ENCODE measurements around the gene HPF1.
"Not testable (repeated sequence)": the region's sequence is repeated elsewhere in the genome, so short reads cannot be mapped to it uniquely, and the experiment has no call there.

The HPF1 gene

GRCh38 chr4:169741569-169741968 lies 16.2 kb downstream of the HPF1 start:
- no peak for DNase-seq (ENCODE audit: low read depth in 2 of 2)

- DNase-seq (ENCODE audit: low read depth in 2 of 2) = not testable (repeated sequence)
These were observed 19.1 kb downstream of the HPF1 start for GRCh38 chr4:169738604-169739003.

- no peak for DNase-seq (ENCODE audit: low read depth in 2 of 2)
These were observed 27.2 kb downstream of the HPF1 start for GRCh38 chr4:169730564-169730963.

GRCh38 chr4:169727616-169728015 lies 30.1 kb downstream of the HPF1 start:
- no peak for DNase-seq (ENCODE audit: low read depth in 2 of 2)

GRCh38 chr4:169724260-169724659 lies 33.5 kb downstream of the HPF1 start:
- no peak for DNase-seq (ENCODE audit: low read depth in 2 of 2)

GRCh38 chr4:169723207-169723965 lies 34.4 kb downstream of the HPF1 start:
- DNase-seq (ENCODE audit: low read depth in 2 of 2) = no peak

GRCh38 chr4:169720529-169720928 lies 37.2 kb downstream of the HPF1 start:
- no peak for DNase-seq (ENCODE audit: low read depth in 2 of 2)

GRCh38 chr4:169716677-169717076 lies 41.1 kb downstream of the HPF1 start:
- no peak for DNase-seq (ENCODE audit: low read depth in 2 of 2)

GRCh38 chr4:169715826-169716225 lies 41.9 kb downstream of the HPF1 start:
- DNase-seq (ENCODE audit: low read depth in 2 of 2) = no peak

GRCh38 chr4:169707958-169708643 lies 49.6 kb downstream of the HPF1 start:
- DNase-seq (ENCODE audit: low read depth in 2 of 2) = no peak

GRCh38 chr4:169698331-169698730 lies 59.4 kb downstream of the HPF1 start:
- DNase-seq (ENCODE audit: low read depth in 2 of 2) = no peak

GRCh38 chr4:169690787-169691186 lies 67.0 kb downstream of the HPF1 start:
- no peak for DNase-seq (ENCODE audit: low read depth in 2 of 2)

GRCh38 chr4:169689681-169690080 lies 68.1 kb downstream of the HPF1 start:
- DNase-seq (ENCODE audit: low read depth in 2 of 2) = no peak

GRCh38 chr4:169682372-169683047 lies 75.2 kb downstream of the HPF1 start:
- DNase-seq (ENCODE audit: low read depth in 2 of 2) = no peak
